ENCODE data around the gene NOLC1.

NOLC1 gene

GRCh38 chr10:102135956-102136526 is 16.1 kb upstream of the NOLC1 start:
- Histone ChIP-seq H3K79me2 (peaks cover 32% of the 10 kb centered on the region), H3K4me1 (peaks cover 4% of the 10 kb centered on the region), H3K4me3 (ENCODE audit: low read depth, low read length) (no peak overlapping the region), H3K27ac (no peak overlapping the region), H3K4me2 (ENCODE audit: low read length) (no peak overlapping the region), H3K27me3 (ENCODE audit: control insufficient read depth, insufficient read depth, low read length) (no peaks in the 10 kb centered on the region), H3K36me3 (ENCODE audit: control insufficient read depth, insufficient read depth, low read length) (no peaks in the 10 kb centered on the region), H3K9ac (no peak overlapping the region), H3K9me3 (ENCODE audit: control insufficient read depth, low read length) (no peaks in the 10 kb centered on the region), H2AFZ (no peak overlapping the region)
- no peak for TF ChIP-seq CTCF (IDR thresholded peaks at IDR 0.05)

- Histone ChIP-seq H3K9ac (no peak overlapping the region), H3K27ac (no peak overlapping the region), H3K9me3 (ENCODE audit: control insufficient read depth, low read length) (no peaks in the 10 kb centered on the region), H3K27me3 (ENCODE audit: control insufficient read depth, insufficient read depth, low read length) (no peaks in the 10 kb centered on the region), H3K4me2 (ENCODE audit: low read length) (no peak overlapping the region), H3K79me2 (peaks cover 21% of the 10 kb centered on the region), H2AFZ (no peak overlapping the region), H3K4me3 (ENCODE audit: low read depth, low read length) (no peak overlapping the region), H3K36me3 (ENCODE audit: control insufficient read depth, insufficient read depth, low read length) (no peaks in the 10 kb centered on the region), H3K4me1 (no peaks in the 10 kb centered on the region)
- no peak for TF ChIP-seq CTCF (IDR thresholded peaks at IDR 0.05)
Observed at GRCh38 chr10:102139281-102140110, 12.7 kb upstream of the NOLC1 start.

- Histone ChIP-seq H3K36me3 (ENCODE audit: control insufficient read depth, insufficient read depth, low read length) (no peaks in the 10 kb centered on the region), H3K9me3 (ENCODE audit: control insufficient read depth, low read length) (no peaks in the 10 kb centered on the region), H3K4me2 (ENCODE audit: low read length) (no peak overlapping the region), H3K4me3 (ENCODE audit: low read depth, low read length) (no peak overlapping the region), H3K27ac (no peak overlapping the region), H3K79me2 (peaks cover 14% of the 10 kb centered on the region), H3K4me1 (no peaks in the 10 kb centered on the region), H3K27me3 (ENCODE audit: control insufficient read depth, insufficient read depth, low read length) (no peaks in the 10 kb centered on the region), H3K9ac (no peak overlapping the region), H2AFZ (no peak overlapping the region)
- TF ChIP-seq CTCF (IDR thresholded peaks at IDR 0.05) = no peak
Observed at GRCh38 chr10:102140218-102140617, 12.0 kb upstream of the NOLC1 start.

GRCh38 chr10:102140913-102141540 is 11.2 kb upstream of the NOLC1 start:
- TF ChIP-seq CTCF (IDR thresholded peaks at IDR 0.05) = no peak
- Histone ChIP-seq H3K9me3 (ENCODE audit: control insufficient read depth, low read length) (no peaks in the 10 kb centered on the region), H3K4me1 (no peaks in the 10 kb centered on the region), H3K27ac (no peak overlapping the region), H3K4me3 (ENCODE audit: low read depth, low read length) (no peak overlapping the region), H3K4me2 (ENCODE audit: low read length) (no peak overlapping the region), H3K9ac (no peak overlapping the region), H3K36me3 (ENCODE audit: control insufficient read depth, insufficient read depth, low read length) (no peaks in the 10 kb centered on the region), H3K27me3 (ENCODE audit: control insufficient read depth, insufficient read depth, low read length) (no peaks in the 10 kb centered on the region), H3K79me2 (peaks cover 8% of the 10 kb centered on the region), H2AFZ (no peak overlapping the region)
